Bronchial epithelial cell (primary cell): Measurements from ENCODE around the gene SLC9A9. TPM values are rescaled to one million over a fixed set of nuclear protein-coding genes. Genes with fewer than 3 reads are reported as not detected.

Experiments
- DNase-seq: peaks from one replicate; pipeline ENCODE4 v3.0.0-alpha.2; 2010; ENCODE audit warnings: low read depth
- FAIRE-seq: peaks from 2 replicates; lab custom pipeline; 2011; peaks lifted over from hg19 to GRCh38; lab: Jason Lieb, UNC
- H3K27me3 ChIP-seq: 2 replicates; pipeline ENCODE4 v1.5.1; 2011; ENCODE audit warnings: low read length; ENCODE audit not compliant: control insufficient read depth, insufficient read depth
- H3K36me3 ChIP-seq: 2 replicates; pipeline ENCODE4 v1.5.1; 2011; ENCODE audit warnings: low read length; ENCODE audit not compliant: control insufficient read depth, insufficient read depth
- H3K4me3 ChIP-seq: 2 replicates; pipeline ENCODE4 v1.5.1; 2011; ENCODE audit warnings: mild to moderate bottlenecking, low read depth, low read length, control low read depth
- CTCF ChIP-seq: IDR thresholded peaks from 2 replicates; pipeline ENCODE4 v1.5.1; 2011; ENCODE audit warnings: mild to moderate bottlenecking, moderate library complexity, low read length, control low read depth, inconsistent platforms; ENCODE audit not compliant: insufficient read depth, severe bottlenecking
- total RNA-seq: library from RNA; depleted of rRNA; stranded (reverse); fragments of >200 nt; gene quantifications from 2 replicates; pipeline ENCODE4 v1.2.1, GENCODE V29; 2014

The SLC9A9 gene
- total RNA-seq, 1 donor from 2014 or later: 1.3 TPM

DNA sequence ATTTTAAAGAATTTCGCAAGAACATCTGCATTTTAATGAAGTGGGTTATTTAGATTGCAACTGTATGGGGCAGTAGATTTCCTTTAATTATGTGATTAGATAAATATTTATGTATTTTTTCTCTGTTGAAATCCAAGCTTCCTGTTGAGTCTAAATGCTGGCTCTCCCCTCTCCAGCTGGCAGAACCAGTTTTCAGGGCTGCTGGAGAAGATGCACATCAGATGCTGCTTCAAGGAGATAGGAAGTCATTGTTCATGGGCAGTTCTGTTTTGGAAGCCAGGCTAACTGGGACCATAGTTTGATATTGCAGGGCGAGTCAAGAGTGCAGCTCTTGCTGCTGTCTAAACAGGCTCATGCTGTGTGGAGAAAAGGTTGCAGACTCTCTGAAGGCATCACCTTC lies 97.4 kb downstream of the SLC9A9 start:
- no peaks in the 10 kb centered on the region for H3K27me3 ChIP-seq
- DNase-seq: no peak
- FAIRE-seq: no peak
- no peaks in the 10 kb centered on the region for H3K36me3 ChIP-seq
- no peak overlapping the region for H3K4me3 ChIP-seq
- no peak for TF ChIP-seq CTCF

- H3K27me3 ChIP-seq: no peaks in the 10 kb centered on the region
- H3K36me3 ChIP-seq: no peaks in the 10 kb centered on the region
- TF ChIP-seq CTCF: no peak
- FAIRE-seq (no peak), DNase-seq (no peak)
- no peak overlapping the region for H3K4me3 ChIP-seq
These were observed 98.3 kb downstream of the SLC9A9 start for GRCh38 chr3:143749926-143750325.

DNA sequence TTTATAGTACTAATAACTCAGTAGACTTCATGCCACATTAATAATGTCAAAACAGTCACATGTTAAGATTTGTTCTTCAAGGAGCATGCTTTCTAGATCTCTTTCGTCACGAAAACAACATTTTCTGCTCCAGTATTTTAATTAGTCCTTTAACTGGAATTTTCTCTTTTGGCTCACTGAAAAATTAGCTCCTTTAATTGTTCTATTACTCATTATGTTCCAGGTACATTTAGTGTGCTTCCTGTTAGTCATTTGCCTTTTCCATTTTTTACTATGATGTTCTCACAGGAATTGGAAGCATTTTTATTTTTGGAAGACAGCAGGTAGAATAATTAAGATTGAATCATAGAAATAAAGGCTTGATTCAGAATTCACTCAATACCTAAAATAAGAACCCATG lies 111.2 kb downstream of the SLC9A9 start:
- DNase-seq (peak; percentile 78), FAIRE-seq (no peak)
- no peak for TF ChIP-seq CTCF
- no peaks in the 10 kb centered on the region for H3K27me3 ChIP-seq
- H3K36me3 ChIP-seq: no peaks in the 10 kb centered on the region
- no peak overlapping the region for H3K4me3 ChIP-seq

DNA sequence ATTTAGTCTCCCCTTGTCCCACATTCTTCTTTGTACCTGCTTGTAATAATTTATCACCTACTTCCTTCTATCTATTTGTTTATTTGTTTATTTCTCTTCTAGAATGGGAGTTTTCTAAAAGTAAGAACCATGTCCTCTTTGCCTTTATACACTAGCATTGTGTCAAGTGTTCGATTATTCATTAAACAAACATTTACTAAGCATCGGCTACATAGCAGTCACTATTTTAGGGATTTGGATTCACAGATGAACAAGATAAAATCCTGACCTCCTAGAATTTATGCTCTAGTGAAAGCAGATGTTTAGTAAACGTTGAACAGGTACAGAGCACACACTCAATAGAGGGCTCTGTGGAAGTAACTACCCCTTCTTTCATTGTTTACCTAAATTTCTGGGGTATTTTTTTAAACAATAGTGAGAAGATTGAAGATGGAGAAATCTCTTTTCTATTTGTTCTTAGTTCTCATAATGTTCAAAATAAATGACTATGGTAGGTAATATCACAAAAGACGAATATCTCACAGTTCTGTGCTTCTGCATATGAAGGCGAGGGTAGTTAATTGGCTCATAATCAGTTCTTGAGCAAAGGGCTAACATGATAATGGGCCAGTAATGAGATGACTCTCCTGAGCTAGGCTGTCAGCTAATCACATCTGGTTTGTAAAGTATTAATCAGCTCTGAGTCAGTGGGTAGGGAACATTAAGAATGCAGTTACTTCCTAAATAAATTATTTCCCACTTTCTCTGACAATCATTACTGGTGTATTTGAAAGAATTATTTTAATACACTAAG lies 111.9 kb downstream of the SLC9A9 start:
- no peak for FAIRE-seq
- Histone ChIP-seq H3K4me3 (no peak overlapping the region), H3K36me3 (no peaks in the 10 kb centered on the region), H3K27me3 (no peaks in the 10 kb centered on the region)
- TF ChIP-seq CTCF: no peak
- DNase-seq: peak; percentile 96

DNA sequence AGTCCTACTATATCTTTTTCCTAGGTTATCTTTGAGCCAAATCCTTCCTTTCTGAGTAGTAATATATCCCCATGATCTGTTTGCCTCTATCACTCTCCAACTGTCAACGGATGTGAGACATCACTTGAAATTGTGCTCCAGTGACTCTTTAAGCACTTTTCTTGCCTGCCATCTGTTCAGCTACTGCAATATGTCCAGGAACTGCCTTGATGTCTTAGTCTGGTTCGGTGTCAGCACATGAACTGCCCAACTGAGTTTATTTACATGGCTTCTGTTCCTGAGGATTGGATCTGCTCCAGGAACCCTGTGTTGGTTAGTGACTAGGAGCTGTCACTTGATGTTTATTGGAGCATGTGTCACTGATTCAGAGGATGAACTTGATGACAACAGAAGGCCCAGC lies 116.5 kb downstream of the SLC9A9 start:
- Histone ChIP-seq H3K36me3 (no peaks in the 10 kb centered on the region), H3K27me3 (no peaks in the 10 kb centered on the region), H3K4me3 (no peak overlapping the region)
- FAIRE-seq (no peak), DNase-seq (no peak)
- TF ChIP-seq CTCF: no peak

DNA sequence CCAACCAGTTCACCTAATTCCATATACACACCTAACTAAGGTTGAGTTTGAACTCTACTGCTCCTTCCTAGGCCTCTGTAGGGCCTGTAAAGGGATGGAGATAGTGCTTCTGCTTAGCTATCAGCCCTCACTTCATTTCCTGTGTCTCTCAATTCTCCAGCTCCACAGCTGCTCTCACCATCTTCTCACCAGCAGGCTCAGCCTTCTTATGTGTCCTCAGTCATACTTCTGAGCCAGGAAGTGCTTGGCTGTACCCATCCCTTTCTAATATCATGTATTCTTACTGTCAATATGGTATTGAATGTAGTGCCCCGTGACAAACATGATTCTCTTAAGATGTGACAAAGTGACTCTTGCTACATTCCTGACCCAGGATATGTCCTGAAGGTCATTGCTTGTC lies 116.9 kb downstream of the SLC9A9 start:
- no peak for FAIRE-seq
- no peak for TF ChIP-seq CTCF
- Histone ChIP-seq H3K4me3 (no peak overlapping the region), H3K36me3 (no peaks in the 10 kb centered on the region), H3K27me3 (no peaks in the 10 kb centered on the region)
- no peak for DNase-seq
